HCT116 (cell line): ENCODE data around the gene TVP23A. TPM values are rescaled to one million over a fixed set of nuclear protein-coding genes. Genes with fewer than 3 reads are reported as not detected.

Experiments
- ATAC-seq: fragments of 200-7000 bp; cut with Tn5 transposase; 2 replicates; pipeline ENCODE4 v1.9.1; 2020; ENCODE audit warnings: mild to moderate bottlenecking, moderate library complexity
- BruUV-seq: library from RNA; stranded (reverse); fragments of 400-500 nt; replicated peaks from 2 replicates; lab custom pipeline; 2021; lab: Mats Ljungman, UMichigan
- CTCF ChIA-PET: fragments of 300-600 bp; sonication (Branson Sonifier 250); formaldehyde crosslinking; loops from one replicate; lab custom pipeline; 2021; ENCODE audit warnings: antibody characterized with exemption; lab: Charles Lee
- POLR2A ChIA-PET: fragments of 300-600, 350-600 bp; sonication (Branson Sonifier 250); formaldehyde crosslinking; loops from one replicate; lab custom pipeline; 2021; ENCODE audit warnings: antibody characterized with exemption; lab: Charles Lee
- RAD21 ChIA-PET, 2 experiments: fragments of 300-600 bp; sonication (Branson Sonifier 250); formaldehyde crosslinking; loops; one replicate each; lab custom pipeline; 2023; ENCODE audit warnings: low total read pairs in 2 of 2; ENCODE audit not compliant: uncharacterized antibody in 2 of 2, unreplicated experiment in 2 of 2, low non-redundant PET in 1 of 2; lab: Charles Lee
- DNase-seq: peaks from one replicate; pipeline ENCODE4 v3.0.0-alpha.2; 2010; ENCODE audit warnings: low read depth, low spot score
- H2AFZ ChIP-seq: fragments of 200-600 bp; shearing (Covaris generic), sonication (generic); 2 replicates; pipeline ENCODE4 v1.6.1; 2017; ENCODE audit warnings: low read depth, mixed run types, mixed read lengths, antibody characterized with exemption, low read length; ENCODE audit not compliant: poor library complexity, severe bottlenecking
- H3K27ac ChIP-seq: 2 replicates; pipeline ENCODE4 v1.5.1; 2012; ENCODE audit warnings: low read depth, low read length
- H3K27me3 ChIP-seq: fragments of 200-600 bp; sonication (generic); 2 replicates; pipeline ENCODE4 v1.6.1; 2016; ENCODE audit warnings: mixed run types, low read length, mixed read lengths; ENCODE audit not compliant: insufficient read depth
- H3K36me3 ChIP-seq, 2 experiments: fragments of 200-500 bp in 1 of 2; fragments of 200-600 bp in 1 of 2; sonication (Bioruptor generic) in 1 of 2; sonication (generic) in 1 of 2; 2 replicates each; pipeline versions ENCODE4 v1.5.1 to v1.6.1; 2014 to 2016; ENCODE audit warnings: low read length in 2 of 2, inconsistent platforms in 1 of 2, mixed read lengths in 1 of 2, mixed run types in 1 of 2; ENCODE audit not compliant: insufficient read depth in 2 of 2, control insufficient read depth in 1 of 2
- H3K4me1 ChIP-seq, 2 experiments: fragments of 200-600 bp in 1 of 2; sonication (generic) in 1 of 2; 2 replicates each; pipeline versions ENCODE4 v1.5.1 to v1.6.1; 2012 to 2017; ENCODE audit warnings: low read length in 2 of 2, inconsistent platforms in 1 of 2, mild to moderate bottlenecking in 1 of 2, mixed read lengths in 1 of 2, mixed run types in 1 of 2, moderate library complexity in 1 of 2; ENCODE audit not compliant: insufficient read depth in 2 of 2, control insufficient read depth in 1 of 2
- H3K4me2 ChIP-seq: fragments of 200-600 bp; sonication (generic); 2 replicates; pipeline ENCODE4 v1.6.1; 2017; ENCODE audit warnings: mixed run types, low read length, mixed read lengths
- H3K4me3 ChIP-seq, 2 experiments: fragments of 200-600 bp in 1 of 2; sonication (generic) in 1 of 2; replicated peaks in 1 of 2; 2 replicates each; pipeline ENCODE4 v1.5.1; 2011 to 2016; ENCODE audit warnings: low read length in 2 of 2, control low read depth in 1 of 2, low read depth in 1 of 2, mild to moderate bottlenecking in 1 of 2, mixed read lengths in 1 of 2, mixed run types in 1 of 2
- H3K79me2 ChIP-seq: fragments of 200-600 bp; sonication (generic); 2 replicates; pipeline ENCODE4 v1.6.1; 2017; ENCODE audit warnings: mild to moderate bottlenecking, mixed run types, low read length, moderate library complexity, mixed read lengths; ENCODE audit not compliant: insufficient read depth
- H3K9ac ChIP-seq: fragments of 200-600 bp; sonication (generic); 2 replicates; pipeline ENCODE4 v1.6.1; 2016; ENCODE audit warnings: low read length, mixed read lengths
- H3K9me2 ChIP-seq: fragments of 200-600 bp; sonication (generic), shearing (Covaris generic); 2 replicates; pipeline ENCODE4 v1.6.1; 2017; ENCODE audit warnings: mixed run types, mild to moderate bottlenecking, moderate library complexity; ENCODE audit not compliant: insufficient read depth
- H3K9me3 ChIP-seq, 2 experiments: fragments of 200-500 bp in 1 of 2; fragments of 200-600 bp in 1 of 2; sonication (Bioruptor generic) in 1 of 2; sonication (generic) in 1 of 2; 2 replicates each; pipeline ENCODE4 v1.6.1; 2014 to 2017; ENCODE audit warnings: low read length in 2 of 2, mixed read lengths in 2 of 2, inconsistent platforms in 1 of 2, low read depth in 1 of 2, mild to moderate bottlenecking in 1 of 2, mixed run types in 1 of 2, moderate library complexity in 1 of 2; ENCODE audit not compliant: control insufficient read depth in 1 of 2, insufficient read depth in 1 of 2
- H4K20me1 ChIP-seq: fragments of 200-600 bp; sonication (generic), shearing (Covaris generic); 2 replicates; pipeline ENCODE4 v1.6.1; 2017; ENCODE audit warnings: mixed run types, mild to moderate bottlenecking, moderate library complexity; ENCODE audit not compliant: insufficient read depth
- ATF3 ChIP-seq: IDR thresholded peaks from 2 replicates; pipeline ENCODE4 v1.6.1; 2012
- CBX3 ChIP-seq: IDR thresholded peaks from 2 replicates; pipeline ENCODE4 v1.6.1; 2012; ENCODE audit warnings: low read depth
- CEBPB ChIP-seq: IDR thresholded peaks from 2 replicates; pipeline ENCODE4 v1.6.1; 2012; ENCODE audit warnings: low read depth
- EZH2phosphoT487 ChIP-seq: fragments of 200-600 bp; IDR thresholded peaks from 2 replicates; pipeline ENCODE4 v1.6.1; 2018; ENCODE audit warnings: antibody characterized with exemption, borderline replicate concordance
- JUND ChIP-seq: IDR thresholded peaks from 2 replicates; pipeline ENCODE4 v1.6.1; 2012
- SP1 ChIP-seq: IDR thresholded peaks from 2 replicates; pipeline ENCODE4 v1.6.1; 2012; ENCODE audit warnings: low read depth
- TCF7L2 ChIP-seq: IDR thresholded peaks from 2 replicates; pipeline ENCODE4 v1.7.0; 2011; ENCODE audit warnings: borderline replicate concordance, inconsistent platforms; ENCODE audit not compliant: insufficient read depth, insufficient read length; ENCODE audit errors: extremely low read depth
- intact Hi-C: fragments of 100-400 bp; cut with micrococcal nuclease; formaldehyde crosslinking; loops from 2 replicates; pipeline ENCODE4 v1.10.0; 2022
- total RNA-seq: library from RNA; stranded (reverse); gene quantifications from one replicate; pipeline ENCODE4 v1.2.1, GENCODE V29; 2021; ENCODE audit not compliant: unreplicated experiment
- TF ChIP-seq, protein P1 (sequence below), 3 experiments: fragments of 200-600 bp in 1 of 3; sonication (generic) in 1 of 3; IDR thresholded peaks in 2 of 3; conservative IDR thresholded peaks in 1 of 3; 2 replicates each; pipeline ENCODE4 v1.5.1; 2012 to 2017; ENCODE audit warnings: low read depth in 2 of 3, low read length in 2 of 3, antibody characterized with exemption in 1 of 3, borderline replicate concordance in 1 of 3, control low read depth in 1 of 3, mild to moderate bottlenecking in 1 of 3, mixed read lengths in 1 of 3, mixed run types in 1 of 3, moderate library complexity in 1 of 3; ENCODE audit not compliant: insufficient read depth in 1 of 3

Gene TVP23A
- total RNA-seq, 1 experiment from 2014 or later: not detected

- TF ChIP-seq, protein P1, sequence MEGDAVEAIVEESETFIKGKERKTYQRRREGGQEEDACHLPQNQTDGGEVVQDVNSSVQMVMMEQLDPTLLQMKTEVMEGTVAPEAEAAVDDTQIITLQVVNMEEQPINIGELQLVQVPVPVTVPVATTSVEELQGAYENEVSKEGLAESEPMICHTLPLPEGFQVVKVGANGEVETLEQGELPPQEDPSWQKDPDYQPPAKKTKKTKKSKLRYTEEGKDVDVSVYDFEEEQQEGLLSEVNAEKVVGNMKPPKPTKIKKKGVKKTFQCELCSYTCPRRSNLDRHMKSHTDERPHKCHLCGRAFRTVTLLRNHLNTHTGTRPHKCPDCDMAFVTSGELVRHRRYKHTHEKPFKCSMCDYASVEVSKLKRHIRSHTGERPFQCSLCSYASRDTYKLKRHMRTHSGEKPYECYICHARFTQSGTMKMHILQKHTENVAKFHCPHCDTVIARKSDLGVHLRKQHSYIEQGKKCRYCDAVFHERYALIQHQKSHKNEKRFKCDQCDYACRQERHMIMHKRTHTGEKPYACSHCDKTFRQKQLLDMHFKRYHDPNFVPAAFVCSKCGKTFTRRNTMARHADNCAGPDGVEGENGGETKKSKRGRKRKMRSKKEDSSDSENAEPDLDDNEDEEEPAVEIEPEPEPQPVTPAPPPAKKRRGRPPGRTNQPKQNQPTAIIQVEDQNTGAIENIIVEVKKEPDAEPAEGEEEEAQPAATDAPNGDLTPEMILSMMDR (IDR thresholded peaks at IDR 0.05 in 2 of 3, conservative IDR thresholded peaks at IDR 0.05 in 1 of 3; ENCODE audit: borderline replicate concordance in 1 of 3, insufficient read depth in 1 of 3, low read depth in 2 of 3, low read length in 2 of 3): peak in 2 of 3 experiments; percentile 12 to 51; a peak in 1 of 6 replicates
Observed at GRCh38 chr16:10729104-10730048, 89.2 kb downstream of the TVP23A start (continued).

- ATAC-seq (no peak), DNase-seq (no peak)
- H3K4me3 ChIP-seq: no peak overlapping the region
- no peaks in the 10 kb centered on the region for H3K79me2 ChIP-seq
- no peaks in the 10 kb centered on the region for H4K20me1 ChIP-seq
- H3K27ac ChIP-seq: no peak overlapping the region
- peaks cover 8 to 17% of the 10 kb centered on the region in 2 experiments for H3K4me1 ChIP-seq
- no peaks in the 10 kb centered on the region for H3K9me2 ChIP-seq
- H3K9me3 ChIP-seq: no peaks in the 10 kb centered on the region
- H2AFZ ChIP-seq: no peak overlapping the region
- TF ChIP-seq EZH2phosphoT487: no peak
- TF ChIP-seq ATF3: no peak
- TF ChIP-seq SP1: no peak
- TF ChIP-seq TCF7L2: no peak
- no peak for TF ChIP-seq JUND
- no peak for TF ChIP-seq CBX3
- TF ChIP-seq CEBPB: no peak
- ChIA-PET CTCF (no interaction called here), POLR2A (no interaction called here), RAD21 (no interaction called here)
- H3K4me2 ChIP-seq: no peak overlapping the region
- no peaks in the 10 kb centered on the region for H3K27me3 ChIP-seq
- no TSS peak for BruUV-seq
- no peaks in the 10 kb centered on the region for H3K36me3 ChIP-seq
- H3K9ac ChIP-seq: no peak overlapping the region
- intact Hi-C loops: loop anchor here (2.0 kb wide), 1 partner anchor 57 kb away; no protein-coding TSS in a partner anchor
Observed at GRCh38 chr16:10728003-10728887, 90.3 kb downstream of the TVP23A start.

Other genes starting within 250 kb of the TVP23A start
- 32.6 TPM for gene EMP2, start 238.2 kb downstream of the TVP23A start, total RNA-seq
- gene TEKT5, start 123.9 kb downstream of the TVP23A start, total RNA-seq: 0.37 TPM
- gene NUBP1, start 75.0 kb downstream of the TVP23A start, total RNA-seq: 31.5 TPM
- gene CIITA, start 58.4 kb upstream of the TVP23A start, total RNA-seq: 0.25 TPM
- gene DEXI, start 123.7 kb upstream of the TVP23A start, total RNA-seq: 37.8 TPM
- 18.0 TPM for gene CLEC16A, start 125.8 kb upstream of the TVP23A start, total RNA-seq